H54 (cell line): Measurements from ENCODE around the gene CD300C.
"Not testable (repeated sequence)": the region's sequence is repeated elsewhere in the genome, so short reads cannot be mapped to it uniquely, and the experiment has no call there.

Experiments used
- DNase-seq: peaks from one replicate; pipeline ENCODE4 v3.0.0; 2011; ENCODE audit warnings: low spot score, mixed read lengths; ENCODE audit not compliant: insufficient read length
- FAIRE-seq: peaks from 3 replicates; lab custom pipeline; 2011; peaks lifted over from hg19 to GRCh38; lab: Jason Lieb, UNC
- POLR2A ChIP-seq: IDR thresholded peaks from 2 replicates; pipeline ENCODE4 v1.6.1; 2011; ENCODE audit warnings: low read depth, mild to moderate bottlenecking, low read length

The CD300C gene

DNA sequence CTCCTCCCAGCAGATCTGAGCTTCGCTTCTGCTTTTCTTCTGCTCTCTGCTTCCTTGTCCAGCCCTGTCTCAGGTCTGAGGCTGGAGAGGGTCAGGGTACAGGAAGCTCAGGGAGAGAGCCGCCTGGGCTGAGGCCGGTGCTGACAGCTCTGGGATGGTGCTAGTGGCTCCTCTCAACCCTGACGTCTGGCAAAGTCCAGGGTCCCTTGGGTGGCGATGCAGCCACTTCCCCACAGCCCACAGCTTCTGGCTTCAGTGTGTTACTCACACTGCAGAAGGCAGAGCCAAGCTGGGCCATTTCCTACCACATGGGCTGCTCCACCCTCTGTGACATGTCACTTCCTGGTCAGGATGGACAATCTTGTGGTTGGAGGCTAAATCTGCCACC, at the start of gene CD300C:
Gene CD300C, minus strand, starts transcription at position 273 of the 388 bp plus-strand sequence. CDS start 333 bp downstream, outside the sequence.
- TF ChIP-seq POLR2A, result peak; percentile 30; the same call in 1 of the 2 replicates
- FAIRE-seq (no peak), DNase-seq (no peak)

DNA sequence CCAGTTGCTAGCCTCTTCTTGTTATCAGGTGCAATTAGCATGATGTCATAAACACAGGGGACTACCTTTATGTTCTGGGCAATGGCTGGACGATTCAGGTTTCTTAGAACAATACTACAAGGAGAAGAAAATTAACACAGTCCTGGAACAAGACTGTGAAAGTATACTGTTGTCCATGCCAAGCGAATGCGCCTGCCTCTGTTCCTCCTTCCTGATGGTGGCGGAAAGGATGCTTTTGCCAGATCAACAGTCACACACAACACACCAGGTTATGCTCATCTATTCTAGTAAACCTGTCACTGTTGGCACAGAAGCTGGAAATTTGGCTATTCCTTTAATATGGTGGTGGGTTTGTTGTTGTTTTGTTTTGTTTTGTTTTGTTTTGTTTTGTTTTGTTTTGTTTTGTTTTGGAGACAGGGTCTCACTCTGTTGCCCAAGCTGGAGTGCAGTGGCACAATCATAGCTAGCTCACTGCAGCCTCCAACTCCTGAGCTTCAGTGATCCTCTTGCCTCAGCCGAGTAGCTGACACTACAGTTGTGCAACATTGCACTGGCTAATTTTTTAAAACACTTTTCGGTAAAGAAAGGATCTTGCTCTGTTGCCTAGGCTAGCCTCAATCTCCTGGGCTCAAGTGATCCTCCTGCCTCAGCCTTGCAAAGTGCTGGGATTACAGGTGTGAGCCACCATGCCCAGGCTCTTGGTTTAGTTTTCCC, 49.3 kb upstream of the CD300C start:
- DNase-seq (no peak), FAIRE-seq (no peak)
- no peak for TF ChIP-seq POLR2A

DNA sequence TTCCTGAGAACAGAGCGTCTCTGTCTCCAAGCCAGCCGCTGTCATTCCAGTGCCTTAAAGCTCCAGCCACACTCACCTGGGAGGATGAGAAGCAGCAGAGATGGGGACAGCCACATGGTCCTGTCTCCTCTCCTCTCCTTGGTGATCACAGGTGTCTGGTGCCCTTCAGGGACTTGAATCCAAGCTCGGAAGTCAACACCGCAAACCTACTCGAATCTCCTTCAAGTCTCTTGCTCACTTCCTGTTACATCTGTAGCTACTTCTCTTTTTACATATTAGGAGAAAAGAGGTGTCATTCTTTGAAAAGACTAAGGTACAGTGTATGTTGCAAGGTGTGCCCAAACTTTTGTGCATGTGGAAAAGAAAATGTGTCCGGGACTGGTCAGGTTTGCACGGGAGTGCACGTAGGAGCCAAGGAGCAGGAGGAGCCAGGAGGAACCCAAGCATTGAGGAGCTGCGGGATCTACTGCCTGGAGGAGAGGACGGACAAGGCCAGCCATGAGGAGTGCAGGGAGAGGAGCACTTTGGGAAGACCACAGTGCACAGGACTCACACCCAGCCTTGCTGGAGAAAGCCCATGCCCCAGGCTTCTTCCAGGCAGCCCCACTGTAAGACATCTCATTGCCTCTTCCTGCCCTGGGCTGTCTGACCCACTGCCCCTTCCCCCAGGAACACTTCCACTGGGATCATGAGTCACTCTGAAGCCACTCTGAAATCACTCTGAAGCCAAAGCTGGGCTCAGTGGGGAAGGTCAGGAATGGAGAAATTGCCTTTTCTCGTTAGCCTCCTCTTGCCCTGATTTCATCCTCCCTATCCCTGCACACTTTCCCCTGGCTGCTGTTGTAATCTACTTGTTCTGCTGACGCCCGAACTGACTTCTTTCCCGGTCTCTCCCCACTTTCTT, 46.4 kb upstream of the CD300C start, which contains the start of gene CD300LD:
Gene CD300LD, minus strand, starts transcription at position 197 of the 904 bp plus-strand sequence. Its CDS starts 81 bp downstream, at position 116.
- no peak for DNase-seq

DNA sequence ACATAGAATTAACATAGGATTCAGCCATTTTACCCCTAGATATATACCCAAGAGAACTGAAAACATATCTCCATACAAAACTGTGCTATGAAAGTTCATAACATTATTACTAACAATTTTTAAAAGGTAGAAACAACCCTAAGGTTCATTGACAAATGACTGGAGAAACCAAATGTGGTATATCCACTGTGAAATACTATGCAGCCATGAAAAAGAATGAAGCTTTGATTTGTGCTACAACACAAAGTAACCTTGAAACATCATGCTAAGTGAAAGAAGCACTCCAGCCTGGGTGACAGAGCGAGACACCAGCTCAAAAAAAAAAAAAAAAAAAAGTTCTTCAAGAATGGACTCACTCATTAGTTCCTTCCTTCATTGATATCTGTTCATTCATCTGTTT, 45.6 kb upstream of the CD300C start:
- FAIRE-seq (no peak), DNase-seq (no peak)
- no peak for TF ChIP-seq POLR2A

More for the DNA sequence above, 46.4 kb upstream of the CD300C start, which contains the start of gene CD300LD:
- no peak for FAIRE-seq
- TF ChIP-seq POLR2A, result no peak

DNA sequence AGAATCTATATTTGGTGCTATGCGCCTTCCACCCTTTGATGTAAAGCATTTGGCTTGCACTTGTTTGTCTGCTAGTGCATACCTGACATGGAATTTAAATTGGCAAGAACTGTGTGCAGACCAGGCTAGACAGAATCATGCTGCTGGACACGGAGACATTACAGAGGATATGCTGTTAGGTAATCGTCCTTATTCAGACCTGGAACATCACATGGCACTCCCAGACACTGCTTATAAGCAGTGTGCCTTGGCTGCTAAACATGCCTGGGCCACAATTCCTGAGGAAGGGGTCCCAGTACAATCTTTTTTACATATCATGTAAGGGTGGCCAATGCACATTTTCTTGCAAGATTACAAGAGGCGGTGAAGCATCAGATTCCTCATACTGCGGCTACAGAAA, 39.8 kb upstream of the CD300C start:
- no peak for DNase-seq
- FAIRE-seq, result no peak
- TF ChIP-seq POLR2A, result no peak

DNA sequence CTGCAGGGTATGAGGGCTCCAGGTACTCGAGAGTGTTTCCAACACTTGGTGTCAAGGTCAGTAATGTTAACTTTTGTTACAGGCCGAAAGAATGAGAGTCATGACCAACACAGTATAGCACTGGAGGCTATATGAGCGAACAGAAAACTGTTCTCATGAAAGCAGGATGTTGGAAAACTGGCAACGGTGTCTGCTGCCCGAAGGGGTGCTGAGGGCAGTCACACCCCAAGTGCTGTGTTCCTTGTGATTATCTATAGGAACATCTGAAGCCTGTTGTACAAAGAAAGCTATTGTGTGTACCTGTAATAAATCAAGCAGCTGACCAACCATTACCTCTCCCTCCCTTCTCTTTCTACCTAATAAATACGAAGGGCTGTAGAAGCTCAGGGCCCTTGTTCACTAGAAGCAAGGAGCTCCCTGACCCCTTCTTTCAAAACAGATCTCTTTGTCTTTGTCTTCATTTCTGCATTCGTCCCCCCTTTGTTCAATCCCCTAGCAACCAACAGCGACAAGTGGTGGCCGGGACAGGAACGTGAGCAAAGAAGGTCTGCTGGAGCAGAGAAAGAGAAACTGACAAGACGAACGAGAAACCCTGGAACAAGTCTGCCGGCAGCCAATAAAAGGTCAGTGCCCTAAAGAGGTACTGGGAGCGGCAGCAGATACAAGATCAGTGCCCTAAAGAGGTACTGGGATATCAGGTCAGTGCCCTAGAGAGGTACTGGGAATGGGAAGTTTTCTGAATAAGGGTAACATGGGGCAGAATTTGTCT, 38.6 kb upstream of the CD300C start:
- FAIRE-seq (no peak), DNase-seq (no peak)
- TF ChIP-seq POLR2A, result no peak

DNA sequence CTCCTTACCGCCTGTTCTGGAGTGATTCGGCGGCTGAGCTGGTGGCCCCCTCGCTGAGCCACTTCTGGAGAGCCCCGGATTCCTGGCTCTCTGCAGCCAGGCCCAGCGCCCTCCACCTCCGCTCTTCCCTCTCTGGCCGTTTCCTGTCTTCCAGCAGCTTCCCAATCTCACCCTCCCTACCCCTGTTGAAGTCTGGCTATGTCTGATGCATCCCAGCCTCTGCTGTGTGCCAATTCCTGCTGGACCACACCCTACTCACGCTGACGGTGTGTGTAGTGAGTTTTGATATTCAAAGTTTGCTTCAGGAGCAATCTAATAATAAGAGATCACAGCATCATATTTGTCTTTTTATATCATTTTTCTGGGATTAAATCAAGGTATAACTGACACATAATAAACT, 36.7 kb upstream of the CD300C start:
- no peak for TF ChIP-seq POLR2A
- FAIRE-seq (no peak), DNase-seq (no peak)

DNA sequence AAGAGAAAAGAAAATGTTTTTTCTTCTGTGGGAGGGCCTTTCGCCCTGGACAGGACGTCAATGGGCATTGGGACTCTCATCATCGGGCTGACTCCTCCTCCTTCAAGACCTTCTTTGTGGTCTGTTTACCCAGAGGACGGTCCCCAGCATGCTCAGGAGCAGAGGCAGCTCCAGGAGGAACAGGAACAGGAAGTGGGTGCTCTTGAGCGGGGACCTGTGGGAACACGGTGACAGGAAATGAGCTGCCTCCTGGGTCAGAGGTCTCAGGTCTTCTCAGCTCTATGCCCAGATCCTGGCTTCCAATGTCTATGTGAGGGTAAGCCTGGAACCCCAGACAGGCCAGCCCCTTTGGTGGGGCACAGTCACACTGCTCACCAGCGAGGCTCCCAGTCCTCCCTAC, 34.0 kb upstream of the CD300C start:
- DNase-seq (no peak), FAIRE-seq (no peak)
- no peak for TF ChIP-seq POLR2A

DNA sequence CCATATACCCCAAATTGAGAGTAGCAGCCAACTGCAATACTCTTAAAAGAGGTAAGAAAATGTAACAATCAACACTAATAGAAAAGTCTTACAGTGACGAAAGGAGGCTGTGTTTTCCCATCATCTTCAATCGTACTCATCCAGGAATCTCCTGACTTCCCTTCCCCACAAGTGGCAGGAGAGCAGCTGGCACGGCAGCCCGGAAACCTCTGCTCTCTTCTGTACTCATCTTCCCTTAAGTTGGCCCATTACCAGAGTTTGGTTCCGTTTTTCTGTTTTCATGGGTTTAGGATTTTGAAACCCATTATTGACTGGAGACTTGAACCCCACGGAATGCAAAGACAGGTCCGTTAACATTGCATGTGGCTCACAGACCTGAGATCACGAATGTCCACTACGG, 33.1 kb upstream of the CD300C start:
- no peak for DNase-seq
- no peak for FAIRE-seq
- TF ChIP-seq POLR2A, result no peak

DNA sequence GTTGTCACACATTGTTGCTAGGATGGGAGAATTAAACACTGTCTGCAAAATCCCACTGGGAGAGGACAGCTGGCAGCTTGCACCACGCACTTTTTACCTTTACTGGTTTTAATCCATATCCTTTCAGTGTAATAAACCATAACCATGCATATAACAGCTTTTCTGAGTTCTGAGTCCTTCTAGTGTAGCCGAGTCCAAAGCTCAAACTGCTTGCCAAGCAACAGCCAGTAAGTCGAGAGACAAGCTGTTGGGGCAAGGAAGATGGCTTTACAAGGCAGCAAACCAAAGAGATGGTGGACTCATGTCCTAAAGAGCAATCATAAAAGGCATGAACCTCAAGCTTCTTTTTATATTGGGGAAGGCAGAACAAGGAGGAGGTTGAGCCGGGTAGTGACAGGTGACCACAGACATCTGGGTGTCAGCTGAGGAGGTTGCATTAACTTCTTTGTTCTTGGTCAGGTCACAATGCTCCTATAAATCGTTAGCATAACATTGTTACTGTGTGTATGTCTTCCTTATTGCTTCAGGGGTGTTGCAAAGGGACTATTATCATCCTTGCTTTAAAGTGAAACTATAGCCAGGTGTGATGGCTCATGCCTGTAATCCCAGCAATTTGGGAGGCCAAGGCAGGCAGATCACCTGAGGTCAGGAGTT, 28.7 kb upstream of the CD300C start:
- no peak for DNase-seq
- FAIRE-seq, result no peak
- TF ChIP-seq POLR2A, result no peak

DNA sequence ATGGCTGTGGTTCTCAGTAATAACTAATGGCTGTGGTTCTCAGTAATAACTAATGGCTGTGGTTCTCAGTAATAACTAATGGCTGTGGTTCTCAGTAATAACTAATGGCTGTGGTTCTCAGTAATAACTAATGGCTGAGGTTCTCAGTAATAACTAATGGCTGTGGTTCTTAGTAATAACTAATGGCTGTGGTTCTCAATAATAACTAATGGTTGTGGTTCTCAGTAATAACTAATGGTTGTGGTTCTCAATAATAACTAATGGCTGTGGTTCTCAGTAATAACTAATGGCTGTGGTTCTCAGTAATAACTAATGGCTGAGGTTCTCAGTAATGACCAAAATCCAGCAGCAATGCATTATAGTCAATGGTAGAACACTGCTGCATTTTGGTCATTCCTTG, 27.7 kb upstream of the CD300C start:
- not testable (repeated sequence) for FAIRE-seq, DNase-seq

DNA sequence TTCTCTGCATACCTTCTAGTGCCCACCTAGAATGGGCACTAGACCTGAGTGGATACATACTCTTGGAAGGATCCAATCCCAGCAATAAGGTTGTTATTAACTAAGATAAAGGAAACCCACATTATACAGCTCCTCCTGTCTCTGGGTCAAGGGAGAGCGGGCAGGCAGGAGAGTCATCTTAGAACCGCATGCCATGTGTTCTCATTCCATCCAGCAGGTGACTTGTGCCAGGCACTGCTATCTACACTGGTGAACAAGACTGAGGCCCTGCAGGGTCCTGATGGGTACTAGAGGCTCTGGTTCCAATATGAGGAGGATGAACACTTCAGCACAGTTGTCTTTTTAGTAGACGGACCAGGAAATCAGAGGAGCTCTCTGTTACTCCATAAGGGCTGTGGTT, 27.3 kb upstream of the CD300C start:
- FAIRE-seq (no peak), DNase-seq (no peak)
- no peak for TF ChIP-seq POLR2A

DNA sequence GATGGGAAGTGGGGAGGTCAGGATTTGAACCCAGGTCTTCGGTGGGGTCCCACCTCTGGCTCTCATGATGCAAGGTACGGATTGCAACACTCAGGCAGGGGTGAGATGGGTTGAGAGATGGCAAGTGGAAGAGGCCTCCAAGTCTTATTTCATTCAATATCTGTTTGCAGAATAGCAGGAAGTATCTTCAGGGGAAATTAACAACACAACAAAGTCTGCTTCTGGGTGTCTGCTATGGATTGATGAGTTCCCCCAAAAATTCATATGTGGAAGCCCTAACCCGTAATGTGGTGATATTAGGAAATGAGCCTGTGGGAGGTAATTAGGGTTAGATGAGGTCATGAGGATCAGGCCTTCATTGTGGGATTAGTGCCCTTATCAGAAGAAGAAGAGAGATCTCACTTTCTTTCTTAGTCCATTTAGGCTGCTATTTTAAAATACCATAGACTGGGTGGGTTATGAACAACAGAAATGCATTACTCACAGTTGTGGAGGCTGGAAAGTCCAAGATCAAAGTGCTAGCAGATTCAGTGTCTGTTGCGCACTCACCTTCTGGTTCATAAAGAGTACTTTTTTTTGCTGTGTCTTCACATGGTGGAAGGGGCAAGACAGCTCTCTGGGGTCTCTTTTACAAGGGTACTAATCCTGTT, 25.8 kb upstream of the CD300C start:
- no peak for FAIRE-seq
- no peak for DNase-seq
- TF ChIP-seq POLR2A, result no peak
